Esophagus muscularis mucosa (tissue), 4 donors: ENCODE measurements around the gene SHB. TPM values are rescaled to one million over a fixed set of nuclear protein-coding genes. Genes with fewer than 3 reads are reported as not detected.

ENCODE experiments used
- DNase-seq: peaks from one replicate; pipeline ENCODE4 v3.0.0-alpha.2; 2017; ENCODE audit errors: extremely low spot score
- H3K27ac ChIP-seq, 4 donors: fragments of 200-600 bp; sonication (generic); replicated peaks in 1 of 4; 1 replicate in 3 of 4; 2 replicates in 1 of 4; pipeline ENCODE4 v1.5.1; 2016 to 2019; ENCODE audit warnings: mild to moderate bottlenecking in 1 of 4
- H3K27me3 ChIP-seq, 4 donors: fragments of 200-600 bp; sonication (generic); one replicate each; pipeline versions ENCODE4 v1.5.1 to v1.6.0; 2016 to 2019
- H3K36me3 ChIP-seq, 4 donors: fragments of 200-600 bp; sonication (generic); one replicate each; pipeline ENCODE4 v1.5.1; 2016 to 2019
- H3K4me1 ChIP-seq, 4 donors: fragments of 200-600 bp; sonication (generic); one replicate each; pipeline ENCODE4 v1.5.1; 2016 to 2019
- H3K4me3 ChIP-seq, 4 donors: fragments of 200-600 bp; sonication (generic); 1 replicate in 2 of 4; 2 replicates in 2 of 4; pipeline ENCODE4 v1.5.1; 2016 to 2019; ENCODE audit warnings: mild to moderate bottlenecking in 4 of 4, moderate library complexity in 1 of 4
- H3K9me3 ChIP-seq, 4 donors: fragments of 200-600 bp; sonication (generic); 1 replicate in 3 of 4; 2 replicates in 1 of 4; pipeline ENCODE4 v1.5.1; 2016 to 2019
- CTCF ChIP-seq, 3 experiments: fragments of 200-600 bp in 2 of 3; fragments of 450-650 bp in 1 of 3; sonication (generic) in 2 of 3; IDR thresholded peaks; one replicate each; pipeline ENCODE4 v1.5.1; 2017 to 2019; ENCODE audit warnings: antibody characterized with exemption in 3 of 3, mild to moderate bottlenecking in 2 of 3, moderate library complexity in 1 of 3
- EP300 ChIP-seq: sonication (generic); formaldehyde crosslinking; IDR thresholded peaks from one replicate; pipeline ENCODE4 v1.6.1; 2017; ENCODE audit warnings: antibody characterized with exemption
- POLR2A ChIP-seq: fragments of 450-650 bp; IDR thresholded peaks from one replicate; pipeline ENCODE4 v1.6.1; 2017; ENCODE audit warnings: antibody characterized with exemption, moderate library complexity, mild to moderate bottlenecking, low read depth
- POLR2AphosphoS5 ChIP-seq, 2 donors: sonication (generic); formaldehyde crosslinking; IDR thresholded peaks; one replicate each; pipeline ENCODE4 v1.6.1; 2017; ENCODE audit warnings: antibody characterized with exemption in 2 of 2
- WGBS: methylation state at CpG from one replicate; pipeline ENCODE4 v1.1.5; 2018; 5-methylcytosine and 5-hydroxymethylcytosine counted together
- intact Hi-C: fragments of 100-400 bp; cut with DNase I; formaldehyde crosslinking; loops from one replicate; pipeline ENCODE4 v1.15.1; 2023
- total RNA-seq, 4 donors: library from RNA; depleted of rRNA; stranded (reverse); fragments of >200 nt; gene quantifications; one replicate each; pipeline versions ENCODE4 v1.1.0 to v1.2.1, GENCODE V29; 2016

The SHB gene
- total RNA-seq, 4 donors from 2014 or later, result 16.6 to 21.2 (median 21.0) TPM

- no peak for DNase-seq
- Histone ChIP-seq H3K27me3 (no peaks in the 10 kb centered on the region), H3K36me3 (peaks cover 0 to 3% (median 0%) of the 10 kb centered on the region in 4 donors), H3K4me1 (peaks cover 74 to 93% (median 85%) of the 10 kb centered on the region in 4 donors), H3K4me3 (no peak overlapping the region), H3K27ac (peak overlapping the region in 2 of 4 donors; percentile 3 to 12), H3K9me3 (no peaks in the 10 kb centered on the region)
- WGBS, result 64% methylated on average over 6 of the region's 6 CpGs
- TF ChIP-seq EP300 (no peak), POLR2A (no peak), CTCF (IDR thresholded peaks at IDR 0.05) (no peak), POLR2AphosphoS5 (IDR thresholded peaks at IDR 0.05) (no peak)
- intact Hi-C loops, result no loop called here
These were observed 7.6 kb downstream of the SHB start for GRCh38 chr9:38061326-38061977.

- Histone ChIP-seq H3K9me3 (no peaks in the 10 kb centered on the region), H3K27ac (peak overlapping the region in 2 of 4 donors; percentile 9 to 29), H3K4me1 (peaks cover 66 to 85% (median 78%) of the 10 kb centered on the region in 4 donors), H3K36me3 (peaks cover 0 to 3% (median 0%) of the 10 kb centered on the region in 4 donors), H3K27me3 (no peaks in the 10 kb centered on the region), H3K4me3 (no peak overlapping the region)
- WGBS, result 85% methylated on average over 3 of the region's 3 CpGs
- TF ChIP-seq CTCF (IDR thresholded peaks at IDR 0.05) (no peak), POLR2A (no peak), EP300 (no peak), POLR2AphosphoS5 (IDR thresholded peaks at IDR 0.05) (no peak)
- DNase-seq, result no peak
- intact Hi-C loops, result no loop called here
These were observed 8.3 kb downstream of the SHB start for GRCh38 chr9:38060681-38061080.

GRCh38 chr9:38059233-38059936 lies 9.6 kb downstream of the SHB start:
- intact Hi-C loops, result no loop called here

GRCh38 chr9:38058452-38059232 lies 10.4 kb downstream of the SHB start:
- WGBS, result 71% methylated on average over 13 of the region's 13 CpGs
- Histone ChIP-seq H3K4me1 (peaks cover 47 to 65% (median 57%) of the 10 kb centered on the region in 4 donors), H3K27me3 (no peaks in the 10 kb centered on the region), H3K27ac (peak overlapping the region; percentile 38 to 65 (median 50)), H3K36me3 (peaks cover 0 to 3% (median 0%) of the 10 kb centered on the region in 4 donors), H3K4me3 (no peak overlapping the region), H3K9me3 (no peaks in the 10 kb centered on the region)
- intact Hi-C loops, result no loop called here
- no peak for DNase-seq
- TF ChIP-seq CTCF (IDR thresholded peaks at IDR 0.05) (no peak), POLR2AphosphoS5 (IDR thresholded peaks at IDR 0.05) (no peak), EP300 (no peak), POLR2A (no peak)

More at GRCh38 chr9:38059233-38059936, 9.6 kb downstream of the SHB start:
- H3K36me3 ChIP-seq, result peaks cover 0 to 3% (median 0%) of the 10 kb centered on the region in 4 donors
- H3K27ac ChIP-seq, result peak overlapping the region; percentile 38 to 65 (median 50)
- DNase-seq, result no peak
- H3K4me3 ChIP-seq, result no peak overlapping the region
- H3K9me3 ChIP-seq, result no peaks in the 10 kb centered on the region
- no peaks in the 10 kb centered on the region for H3K27me3 ChIP-seq
- TF ChIP-seq CTCF (IDR thresholded peaks at IDR 0.05) (no peak), POLR2AphosphoS5 (IDR thresholded peaks at IDR 0.05) (no peak), EP300 (no peak), POLR2A (no peak)
- WGBS, result 68% methylated on average over 14 of the region's 14 CpGs
- peaks cover 54 to 72% (median 65%) of the 10 kb centered on the region in 4 donors for H3K4me1 ChIP-seq
